HepG2 (cell line): ENCODE measurements around the gene ANKRD65. TPM values are rescaled to one million over a fixed set of nuclear protein-coding genes. Genes with fewer than 3 reads are reported as not detected.

ENCODE experiments used
- ARID3A ChIP-seq: IDR thresholded peaks from 2 replicates; pipeline ENCODE4 v1.6.1; 2012; ENCODE audit warnings: low read depth, low read length, improper control_type of control experiment
- ATF7-NPFF ChIP-seq: sonication (generic); formaldehyde crosslinking; IDR thresholded peaks from 2 replicates; pipeline ENCODE4 v1.8.1; 2023; ENCODE audit warnings: mild to moderate bottlenecking, low read depth, missing genetic modification reagents, moderate library complexity
- JUNB ChIP-seq: sonication (generic); formaldehyde crosslinking; IDR thresholded peaks from 2 replicates; pipeline ENCODE4 v1.8.0; 2022; ENCODE audit warnings: missing genetic modification reagents, mild to moderate bottlenecking, borderline replicate concordance
- JUND ChIP-seq: sonication (generic); formaldehyde crosslinking; IDR thresholded peaks from 2 replicates; pipeline ENCODE4 v1.8.0; 2022; ENCODE audit warnings: mild to moderate bottlenecking, missing genetic modification reagents
- KAT8 ChIP-seq: IDR thresholded peaks from 2 replicates; pipeline ENCODE4 v1.6.1; 2016; ENCODE audit warnings: missing genetic modification reagents, missing compliant biosample characterization
- NAIF1 ChIP-seq: sonication (generic); formaldehyde crosslinking; IDR thresholded peaks from 2 replicates; pipeline ENCODE4 v1.5.0; 2020; ENCODE audit warnings: mild to moderate bottlenecking, missing genetic modification reagents, borderline replicate concordance
- NFATC3 ChIP-seq: sonication (generic); formaldehyde crosslinking; IDR thresholded peaks from 2 replicates; pipeline ENCODE4 v1.5.1; 2020; ENCODE audit warnings: mild to moderate bottlenecking, missing genetic modification reagents
- PAF1 ChIP-seq: IDR thresholded peaks from 2 replicates; pipeline ENCODE4 v1.6.1; 2016; ENCODE audit warnings: missing genetic modification reagents, missing compliant biosample characterization
- REPIN1 ChIP-seq: sonication (generic); formaldehyde crosslinking; IDR thresholded peaks from 2 replicates; pipeline ENCODE4 v1.8.0; 2022; ENCODE audit warnings: missing genetic modification reagents, low read depth, mild to moderate bottlenecking, borderline replicate concordance
- SP5 ChIP-seq: IDR thresholded peaks from 2 replicates; pipeline ENCODE4 v1.6.1; 2016; ENCODE audit warnings: low read depth, borderline replicate concordance
- SPEN ChIP-seq: sonication (generic); formaldehyde crosslinking; IDR thresholded peaks from 2 replicates; pipeline ENCODE4 v1.5.1; 2020; ENCODE audit warnings: low read depth, mild to moderate bottlenecking, missing genetic modification reagents
- TEF ChIP-seq: sonication (generic); formaldehyde crosslinking; IDR thresholded peaks from 2 replicates; pipeline ENCODE4 v1.5.0; 2020; ENCODE audit warnings: missing genetic modification reagents
- TMF1 ChIP-seq: sonication (generic); formaldehyde crosslinking; IDR thresholded peaks from 2 replicates; pipeline ENCODE4 v1.8.1; 2022; ENCODE audit warnings: low read depth, missing genetic modification reagents
- ZBTB1 ChIP-seq: sonication (generic); formaldehyde crosslinking; IDR thresholded peaks from 2 replicates; pipeline ENCODE4 v1.4.0; 2020; ENCODE audit warnings: missing genetic modification reagents, borderline replicate concordance
- ZBTB34 ChIP-seq: sonication (generic); formaldehyde crosslinking; IDR thresholded peaks from 2 replicates; pipeline ENCODE4 v1.8.0; 2022; ENCODE audit warnings: mild to moderate bottlenecking, missing genetic modification reagents
- ZNF101 ChIP-seq: sonication (generic); formaldehyde crosslinking; IDR thresholded peaks from 2 replicates; pipeline ENCODE4 v1.4.0; 2020; ENCODE audit warnings: mild to moderate bottlenecking, low read depth, missing genetic modification reagents, borderline replicate concordance
- ZNF232 ChIP-seq: sonication (generic); formaldehyde crosslinking; IDR thresholded peaks from 2 replicates; pipeline ENCODE4 v1.4.0; 2020; ENCODE audit warnings: missing genetic modification reagents, borderline replicate concordance
- ZNF274 ChIP-seq: sonication (generic); formaldehyde crosslinking; IDR thresholded peaks from 2 replicates; pipeline ENCODE4 v1.5.1; 2020; ENCODE audit warnings: mild to moderate bottlenecking, missing genetic modification reagents
- ZNF512B ChIP-seq: sonication (generic); formaldehyde crosslinking; IDR thresholded peaks from 2 replicates; pipeline ENCODE4 v1.5.1; 2020; ENCODE audit warnings: missing genetic modification reagents, mild to moderate bottlenecking, borderline replicate concordance
- ZNF597 ChIP-seq: sonication (generic); formaldehyde crosslinking; IDR thresholded peaks from 2 replicates; pipeline ENCODE4 v1.5.0; 2020; ENCODE audit warnings: missing genetic modification reagents
- ZNF792 ChIP-seq: IDR thresholded peaks from 2 replicates; pipeline ENCODE4 v1.6.1; 2016
- polyA plus RNA-seq, 8 experiments: library from polyadenylated mRNA; depleted of rRNA in 3 of 8; stranded (reverse) in 7 of 8; unstranded in 1 of 8; fragments of >200 nt; fragmentation: Illumina TruSeq in 4 of 8; extraction: Trizol in 4 of 8; gene quantifications; 2 replicates each; pipeline versions ENCODE4 v1.2.1 to v1.2.3, GENCODE V29; 2011 to 2016; ENCODE audit warnings: low read depth in 4 of 8, missing spikeins in 1 of 8, mixed read lengths in 1 of 8; ENCODE audit not compliant: insufficient read depth in 1 of 8
- total RNA-seq, 5 experiments: library from RNA; depleted of rRNA; stranded (reverse); fragments of >200 nt; fragmentation: Illumina TruSeq; extraction: Trizol; gene quantifications; 2 replicates each; pipeline ENCODE4 v1.2.3, GENCODE V29; 2016; ENCODE audit warnings: low read depth in 1 of 5

ANKRD65 gene
- total and polyA plus RNA-seq, 2 of the 13 experiments (the other 11 are each of a cell fraction or from before 2014, with no cell fraction given), result 12.1 to 30.1 TPM

- no peak for TF ChIP-seq ZNF597 (CRISPR knock-in tag)
- TF ChIP-seq ARID3A, result no peak
- TF ChIP-seq ATF7-NPFF (CRISPR knock-in tag), result 0 out of 2 replicates have a peak, but pooled peaks have one; percentile 30
- peak; percentile 85; the same call in 1 of the 2 replicates for TF ChIP-seq TMF1 (CRISPR knock-in tag)
- no peak for TF ChIP-seq ZBTB1 (CRISPR knock-in tag)
- TF ChIP-seq NFATC3 (CRISPR knock-in tag), result 0 out of 2 replicates have a peak, but pooled peaks have one; percentile 54
- TF ChIP-seq SPEN (CRISPR knock-in tag), result peak; percentile 34
- TF ChIP-seq KAT8 (CRISPR knock-in tag), result peak; percentile 22; the same call in 1 of the 2 replicates
- TF ChIP-seq ZNF512B, result no peak
- no peak for TF ChIP-seq TEF
- no peak for TF ChIP-seq ZNF101 (CRISPR knock-in tag)
- 0 out of 2 replicates have a peak, but pooled peaks have one; percentile 8 for TF ChIP-seq SP5 (CRISPR knock-in tag)
- no peak for TF ChIP-seq ZNF792 (CRISPR knock-in tag)
- TF ChIP-seq JUNB (CRISPR knock-in tag), result no peak
- peak; percentile 32; the same call in 1 of the 2 replicates for TF ChIP-seq ZNF232 (CRISPR knock-in tag)
- TF ChIP-seq ZBTB34, result no peak
- peak; percentile 55; the same call in 1 of the 2 replicates for TF ChIP-seq REPIN1 (CRISPR knock-in tag)
- TF ChIP-seq PAF1, result no peak
- TF ChIP-seq ZNF274, result peak; percentile 46; the same call in 1 of the 2 replicates
- TF ChIP-seq JUND (CRISPR knock-in tag), result 0 out of 2 replicates have a peak, but pooled peaks have one; percentile 29
- no peak for TF ChIP-seq NAIF1 (CRISPR knock-in tag)
Measured at GRCh38 chr1:1441002-1441888, 20.2 kb upstream of the ANKRD65 start (continued).
